ENCODE data around the gene DNAH14. TPM values are rescaled to one million over a fixed set of nuclear protein-coding genes. Genes with fewer than 3 reads are reported as not detected.

Gene DNAH14
- total and polyA plus RNA-seq, 2 of the 8 experiments (the other 6 are each of a cell fraction or from before 2014, with no cell fraction given) = 8.4 to 40.7 TPM

DNA sequence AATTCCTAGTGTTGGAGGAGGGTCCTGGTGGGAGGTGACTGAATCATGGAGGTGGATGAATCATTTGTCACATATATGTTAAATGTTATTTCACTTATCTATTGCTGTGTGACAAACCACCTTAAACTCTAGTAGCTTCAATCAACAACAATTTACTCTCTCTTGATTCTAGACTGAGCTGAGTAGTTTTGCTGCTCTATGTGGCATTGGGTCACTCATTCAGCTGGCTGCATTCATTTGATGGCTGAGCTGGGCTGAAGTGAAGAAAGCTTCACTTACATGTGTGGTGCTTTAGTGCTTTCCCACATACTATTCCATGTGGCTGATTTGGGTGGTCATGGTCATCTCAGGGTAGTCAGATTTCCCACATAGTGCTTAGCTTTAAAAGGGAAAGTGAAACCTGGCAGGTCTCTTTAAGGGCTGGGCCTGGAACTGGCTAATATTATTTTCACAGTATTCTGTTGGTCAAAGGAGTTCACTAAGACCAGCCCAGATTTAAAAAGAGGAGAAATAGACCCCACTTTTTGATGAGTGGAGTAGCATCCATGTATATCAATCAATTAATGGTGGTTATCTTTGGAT lies 10.5 kb downstream of the DNAH14 start:
- Histone ChIP-seq H3K27ac (ENCODE audit: low read depth, low read length) (no peak overlapping the region), H3K4me1 (replicated peaks in 1 of 4; ENCODE audit: control insufficient read depth in 3 of 4, insufficient read depth in 4 of 4, low read length in 3 of 4) (no peaks in the 10 kb centered on the region), H3K4me2 (ENCODE audit: insufficient read depth in 1 of 2, low read depth in 2 of 2, low read length in 2 of 2) (no peak overlapping the region), H2AFZ (ENCODE audit: low read length) (no peak overlapping the region), H3K36me3 (ENCODE audit: control insufficient read depth in 2 of 4, insufficient read depth in 4 of 4, low read length in 3 of 4) (no peaks in the 10 kb centered on the region), H2BK120ac (replicated peaks; ENCODE audit: low read depth, low read length) (no peak overlapping the region), H2BK12ac (ENCODE audit: low read depth, low read length) (no peak overlapping the region), H2BK15ac (ENCODE audit: low read length) (no peak overlapping the region), H2AK5ac (ENCODE audit: low read depth, low read length) (no peak overlapping the region), H2BK20ac (ENCODE audit: low read length) (no peak overlapping the region), H3K79me2 (ENCODE audit: control insufficient read depth in 1 of 2, insufficient read depth in 2 of 2, low read length in 2 of 2) (peaks cover 0 to 8% of the 10 kb centered on the region in 2 experiments; a peak in 1 of 4 replicates), H3K79me1 (ENCODE audit: low read depth, low read length) (no peaks in the 10 kb centered on the region; the same call in 1 of the 2 replicates), H3K4me3 (ENCODE audit: extremely low read depth in 1 of 4, insufficient read depth in 2 of 4, low read depth in 3 of 4, low read length in 4 of 4) (no peak overlapping the region), H4K8ac (ENCODE audit: extremely low read depth, insufficient read depth, low read length) (no peak overlapping the region), H3K23me2 (ENCODE audit: low read depth, low read length) (no peaks in the 10 kb centered on the region), H3K56ac (replicated peaks; ENCODE audit: insufficient read length, low read depth, low read length) (no peak overlapping the region), H3K18ac (ENCODE audit: extremely low read depth, low read length) (no peak overlapping the region), H2BK5ac (ENCODE audit: low read depth, low read length) (no peak overlapping the region), H4K91ac (replicated peaks; ENCODE audit: insufficient read length, low read length) (no peak overlapping the region), H3K27me3 (replicated peaks in 1 of 4; ENCODE audit: control insufficient read depth in 3 of 4, extremely low read depth in 1 of 4, insufficient read depth in 3 of 4, low read length in 3 of 4) (no peaks in the 10 kb centered on the region), H3K9ac (replicated peaks in 1 of 4; ENCODE audit: extremely low read depth in 1 of 4, low read depth in 3 of 4, low read length in 3 of 4) (no peak overlapping the region), H3K14ac (ENCODE audit: insufficient read length) (no peak overlapping the region), H3K9me3 (ENCODE audit: insufficient read depth in 2 of 2, low read depth in 1 of 2, low read length in 1 of 2) (peaks cover 0 to 8% of the 10 kb centered on the region in 2 experiments; a peak in 1 of 4 replicates), H4K20me1 (replicated peaks in 1 of 2; ENCODE audit: control insufficient read depth in 1 of 2, insufficient read depth in 2 of 2, low read length in 2 of 2) (no peaks in the 10 kb centered on the region), H3K23ac (ENCODE audit: insufficient read length) (no peak overlapping the region), H3K4ac (replicated peaks; ENCODE audit: insufficient read length, low read depth, low read length) (no peak overlapping the region), H4K5ac (ENCODE audit: insufficient read length, low read depth, low read length) (no peak overlapping the region)
- ChIA-PET CTCF (ENCODE audit: partially characterized antibody) (no interaction called here), POLR2A (ENCODE audit: partially characterized antibody) (no interaction called here)
- DNase-seq (ENCODE audit: low read depth in 1 of 2, low spot score in 2 of 2) = no peak
- no peak for TF ChIP-seq RAD21 (IDR thresholded peaks at IDR 0.05 in 1 of 2, conservative IDR thresholded peaks at IDR 0.05 in 1 of 2; ENCODE audit: low read depth in 2 of 2, low read length in 2 of 2)
- no peak for TF ChIP-seq TBP (IDR thresholded peaks at IDR 0.05; ENCODE audit: low read depth, low read length)
- TF ChIP-seq, protein P1, sequence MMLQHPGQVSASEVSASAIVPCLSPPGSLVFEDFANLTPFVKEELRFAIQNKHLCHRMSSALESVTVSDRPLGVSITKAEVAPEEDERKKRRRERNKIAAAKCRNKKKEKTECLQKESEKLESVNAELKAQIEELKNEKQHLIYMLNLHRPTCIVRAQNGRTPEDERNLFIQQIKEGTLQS (IDR thresholded peaks at IDR 0.05; ENCODE audit: insufficient read depth, low read depth, low read length) = no peak
- TF ChIP-seq YY1 (IDR thresholded peaks at IDR 0.05; ENCODE audit: low read depth, low read length) = no peak
- TF ChIP-seq JUND (IDR thresholded peaks at IDR 0.05; ENCODE audit: low read length) = no peak
- no peak for TF ChIP-seq SAP30 (IDR thresholded peaks at IDR 0.05; ENCODE audit: insufficient read depth, insufficient replicate concordance, low read length)
- no peak for TF ChIP-seq CHD2 (IDR thresholded peaks at IDR 0.05; ENCODE audit: low read length)
- TF ChIP-seq NRF1 (IDR thresholded peaks at IDR 0.05; ENCODE audit: low read depth, low read length) = no peak
- TF ChIP-seq, protein P2, sequence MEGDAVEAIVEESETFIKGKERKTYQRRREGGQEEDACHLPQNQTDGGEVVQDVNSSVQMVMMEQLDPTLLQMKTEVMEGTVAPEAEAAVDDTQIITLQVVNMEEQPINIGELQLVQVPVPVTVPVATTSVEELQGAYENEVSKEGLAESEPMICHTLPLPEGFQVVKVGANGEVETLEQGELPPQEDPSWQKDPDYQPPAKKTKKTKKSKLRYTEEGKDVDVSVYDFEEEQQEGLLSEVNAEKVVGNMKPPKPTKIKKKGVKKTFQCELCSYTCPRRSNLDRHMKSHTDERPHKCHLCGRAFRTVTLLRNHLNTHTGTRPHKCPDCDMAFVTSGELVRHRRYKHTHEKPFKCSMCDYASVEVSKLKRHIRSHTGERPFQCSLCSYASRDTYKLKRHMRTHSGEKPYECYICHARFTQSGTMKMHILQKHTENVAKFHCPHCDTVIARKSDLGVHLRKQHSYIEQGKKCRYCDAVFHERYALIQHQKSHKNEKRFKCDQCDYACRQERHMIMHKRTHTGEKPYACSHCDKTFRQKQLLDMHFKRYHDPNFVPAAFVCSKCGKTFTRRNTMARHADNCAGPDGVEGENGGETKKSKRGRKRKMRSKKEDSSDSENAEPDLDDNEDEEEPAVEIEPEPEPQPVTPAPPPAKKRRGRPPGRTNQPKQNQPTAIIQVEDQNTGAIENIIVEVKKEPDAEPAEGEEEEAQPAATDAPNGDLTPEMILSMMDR (IDR thresholded peaks at IDR 0.05; ENCODE audit: control extremely low read depth in 1 of 3, insufficient read depth in 1 of 3, low read depth in 1 of 3, low read length in 3 of 3) = no peak
- no peak for TF ChIP-seq RBBP5 (IDR thresholded peaks at IDR 0.05; ENCODE audit: borderline replicate concordance, low read depth, low read length)
- TF ChIP-seq ZNF274 (IDR thresholded peaks at IDR 0.05; ENCODE audit: borderline replicate concordance, extremely low read depth, low read length) = no peak
- no peak for FAIRE-seq

Data from H1 (cell line).